Ovary (tissue), 9 donors: ENCODE data around the gene CHCHD6. TPM values are rescaled to one million over a fixed set of nuclear protein-coding genes. Genes with fewer than 3 reads are reported as not detected.

Experiments used
- DNase-seq, 5 donors: peaks; one replicate each; pipeline ENCODE4 v3.0.0-alpha.2; 2019 to 2020
- H3K27ac ChIP-seq, 2 donors: fragments of 200-600 bp; one replicate each; pipeline versions ENCODE4 v1.5.1 to v1.8.0; 2019 to 2022
- H3K27me3 ChIP-seq: fragments of 200-600 bp; one replicate; pipeline ENCODE4 v1.8.0; 2022
- H3K36me3 ChIP-seq: fragments of 200-600 bp; sonication (generic); one replicate; pipeline ENCODE4 v1.5.1; 2019
- H3K4me1 ChIP-seq: one replicate; pipeline ENCODE4 v1.8.1; 2013; ENCODE audit warnings: mild to moderate bottlenecking, moderate library complexity; ENCODE audit not compliant: insufficient read depth
- H3K4me3 ChIP-seq: fragments of 200-600 bp; sonication (generic); one replicate; pipeline ENCODE4 v1.5.1; 2017
- H3K9me3 ChIP-seq, 2 donors: fragments of 200-600 bp in 1 of 2; sonication (generic) in 1 of 2; one replicate each; pipeline versions ENCODE4 v1.5.1 to v1.8.1; 2013 to 2019; ENCODE audit warnings: mild to moderate bottlenecking in 1 of 2, moderate library complexity in 1 of 2
- CTCF ChIP-seq, 3 donors: fragments of 450-650 bp in 2 of 3; fragments of 200-600 bp in 1 of 3; IDR thresholded peaks; one replicate each; pipeline versions ENCODE4 v1.5.1 to v1.8.0; 2016 to 2022; ENCODE audit warnings: antibody characterized with exemption in 3 of 3, mild to moderate bottlenecking in 1 of 3
- EP300 ChIP-seq: sonication (generic); formaldehyde crosslinking; IDR thresholded peaks from one replicate; pipeline ENCODE4 v1.6.1; 2017; ENCODE audit warnings: antibody characterized with exemption
- POLR2A ChIP-seq: fragments of 450-650 bp; IDR thresholded peaks from one replicate; pipeline ENCODE4 v1.6.1; 2017; ENCODE audit warnings: antibody characterized with exemption, mild to moderate bottlenecking, moderate library complexity
- WGBS, 3 donors: extraction: QIAGEN DNeasy Blood & Tissue Kit in 1 of 3; methylation state at CpG; one replicate each; pipeline versions ENCODE4 v1.1.5 to v1.1.7; 2013 to 2017; 5-methylcytosine and 5-hydroxymethylcytosine counted together
- intact Hi-C, 4 donors: fragments of 100-400 bp; cut with DNase I; formaldehyde crosslinking; loops; one replicate each; pipeline versions ENCODE4 v1.11.0 to v1.15.1; 2022 to 2023
- polyA plus RNA-seq, 2 donors: library from polyadenylated mRNA; stranded (reverse); fragments of 200-250 nt in 1 of 2; fragments of 350-450 nt in 1 of 2; fragmentation: Illumina TruSeq in 1 of 2; extraction: RNeasy Lipid Tissue Mini Kit (QIAGEN cat#74804) in 1 of 2; gene quantifications; one replicate each; pipeline ENCODE4 v1.2.3, GENCODE V29; 2013 to 2014
- total RNA-seq, 7 donors: library from RNA; depleted of rRNA in 2 of 7; stranded (reverse); fragments of >200 nt in 2 of 7; fragmentation: NEBNext Ultra II Directional in 3 of 7; extraction: Animal tissue kit (Norgen Biotek cat#: 25700) in 3 of 7; gene quantifications; one replicate each; pipeline versions ENCODE4 v1.1.0 to v1.2.4, GENCODE V29; 2016 to 2023
- donor health status: DM: no; HTN: no; CAD: no; lungs with moderate emphysema.
- donor health status: DM: no; HTN: no; CAD: no.
- donor health status: Bipolar disorder and iron deficiency.
- donor health status: DM: yes; HTN: yes; CAD: no.
- donor health status: DM: no; HTN: no; CAD: no.
- donor health status: DM: yes; HTN: yes; CAD: no.

The CHCHD6 gene
- total and polyA plus RNA-seq, 9 donors, result 8.5 to 24.6 (median 19.5) TPM

GRCh38 chr3:126980266-126980811 is 276.3 kb downstream of the CHCHD6 start:
- 81 to 83% (median 81%) methylated on average over 15 of the region's 15 CpGs for WGBS, 3 donors
- DNase-seq, result no peak
- intact Hi-C loops, result loop anchor here (5.0 to 10.0 kb wide), 7 partner anchors 228 to 477 kb away; no protein-coding TSS in a partner anchor

GRCh38 chr3:126982126-126982470 is 278.1 kb downstream of the CHCHD6 start:
- H3K4me3 ChIP-seq, result peak overlapping the region; percentile 47
- 3 to 8% (median 5%) methylated on average over 12 of the region's 12 CpGs for WGBS, 3 donors
- intact Hi-C loops, result loop anchor here (2.0 to 10.0 kb wide), 8 partner anchors 229 to 475 kb away; no protein-coding TSS in a partner anchor
- DNase-seq, result no peak
- TF ChIP-seq CTCF (IDR thresholded peaks at IDR 0.05) (no peak), EP300 (no peak), POLR2A (no peak)
- H3K27me3 ChIP-seq, result no peaks in the 10 kb centered on the region
- H3K9me3 ChIP-seq, result no peaks in the 10 kb centered on the region
- peaks cover 15% of the 10 kb centered on the region for H3K4me1 ChIP-seq
- no peak overlapping the region for H3K27ac ChIP-seq
- H3K36me3 ChIP-seq, result no peaks in the 10 kb centered on the region

More at GRCh38 chr3:126980266-126980811, 276.3 kb downstream of the CHCHD6 start:
- H3K4me1 ChIP-seq, result peaks cover 14% of the 10 kb centered on the region
- H3K36me3 ChIP-seq, result no peaks in the 10 kb centered on the region
- H3K9me3 ChIP-seq, result no peaks in the 10 kb centered on the region
- no peaks in the 10 kb centered on the region for H3K27me3 ChIP-seq
- no peak for TF ChIP-seq EP300
- TF ChIP-seq CTCF (IDR thresholded peaks at IDR 0.05), result no peak
- TF ChIP-seq POLR2A, result no peak
- H3K27ac ChIP-seq, result no peak overlapping the region
- no peak overlapping the region for H3K4me3 ChIP-seq

GRCh38 chr3:126982471-126983175 is 278.6 kb downstream of the CHCHD6 start, which contains the start of gene PLXNA1:
Gene PLXNA1, plus strand, starts transcription at chr3:126983115. Its CDS starts 5,479 bp downstream, at chr3:126988594.
- TF ChIP-seq POLR2A, result no peak
- TF ChIP-seq CTCF (IDR thresholded peaks at IDR 0.05), result peak; percentile 45 to 88 (median 70)
- Histone ChIP-seq H3K9me3 (no peaks in the 10 kb centered on the region), H3K27me3 (no peaks in the 10 kb centered on the region), H3K27ac (peak within 1 kb of the TSS; percentile 0 to 5), H3K36me3 (no peaks in the 10 kb centered on the region), H3K4me1 (peaks cover 15% of the 10 kb centered on the region), H3K4me3 (peak within 1 kb of the TSS; percentile 81)
- 0 to 1% (median 1%) methylated on average over 6 to 88 of the region's 89 CpGs for WGBS, 3 donors
- DNase-seq, result peak; percentile 61 to 83 (median 73)
- intact Hi-C loops, result loop anchor here (2.0 to 10.0 kb wide), 8 partner anchors 230 to 475 kb away; no protein-coding TSS in a partner anchor

- Histone ChIP-seq H3K4me1 (peaks cover 15% of the 10 kb centered on the region), H3K27ac (no peak overlapping the region), H3K4me3 (peak overlapping the region; percentile 81), H3K9me3 (no peaks in the 10 kb centered on the region), H3K36me3 (no peaks in the 10 kb centered on the region), H3K27me3 (no peaks in the 10 kb centered on the region)
- 0% methylated on average over 22 to 70 of the region's 70 CpGs for WGBS, 3 donors
- DNase-seq, result peak in 1 of 5 donors; percentile 56
- intact Hi-C loops, result loop anchor here (2.0 to 10.0 kb wide), 8 partner anchors 230 to 474 kb away; no protein-coding TSS in a partner anchor
- TF ChIP-seq EP300, result no peak
- no peak for TF ChIP-seq POLR2A
- TF ChIP-seq CTCF (IDR thresholded peaks at IDR 0.05), result no peak
These were observed 279.2 kb downstream of the CHCHD6 start for GRCh38 chr3:126983276-126983652.
